Measurements from ENCODE around the gene CDH13. TPM values are rescaled to one million over a fixed set of nuclear protein-coding genes. Genes with fewer than 3 reads are reported as not detected.

Gene CDH13
- total RNA-seq, 2 experiments from 2014 or later = not detected

- no peak for ATAC-seq
These were observed 192.5 kb downstream of the CDH13 start for GRCh38 chr16:82819286-82819685.

DNA sequence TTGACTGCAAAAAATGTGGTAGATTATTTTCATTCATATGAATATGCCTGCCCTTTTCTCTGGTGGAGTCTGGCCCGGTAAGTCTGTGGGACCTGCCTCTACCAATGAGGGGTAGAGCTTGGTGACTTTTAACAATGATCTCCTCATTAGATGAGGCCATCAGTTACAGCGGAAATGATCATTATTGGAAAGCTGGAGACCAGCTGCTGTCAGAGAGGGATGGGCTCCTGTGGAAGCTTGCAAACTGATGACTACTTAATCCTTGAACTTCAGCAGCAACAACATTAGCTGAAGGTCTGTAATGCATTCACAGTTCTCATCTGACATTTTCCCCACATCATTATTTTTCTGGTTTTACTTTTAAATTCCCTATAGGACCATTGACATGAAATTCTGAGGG is 194.1 kb downstream of the CDH13 start:
- CTCF ChIA-PET = no interaction called here
- Mint-ChIP-seq H3K27me3 (no peaks in the 10 kb centered on the region), H3K27ac (no peak overlapping the region), H3K4me1 (no peaks in the 10 kb centered on the region), H3K9me3 (ENCODE audit: low read depth) (peaks cover 2% of the 10 kb centered on the region), H3K4me3 (no peak overlapping the region), H3K36me3 (no peaks in the 10 kb centered on the region)
- DNase-seq (no peak), ATAC-seq (no peak)

More at GRCh38 chr16:82819286-82819685, 192.5 kb downstream of the CDH13 start:
- no peak for DNase-seq
- Mint-ChIP-seq H3K9me3 (ENCODE audit: low read depth) (peaks cover 4% of the 10 kb centered on the region), H3K27me3 (no peaks in the 10 kb centered on the region), H3K4me1 (no peaks in the 10 kb centered on the region), H3K4me3 (no peak overlapping the region), H3K27ac (no peak overlapping the region), H3K36me3 (no peaks in the 10 kb centered on the region)
- CTCF ChIA-PET = no interaction called here

- Mint-ChIP-seq H3K36me3 (no peaks in the 10 kb centered on the region), H3K4me3 (no peak overlapping the region), H3K27ac (no peak overlapping the region), H3K9me3 (ENCODE audit: low read depth) (peaks cover 2% of the 10 kb centered on the region), H3K27me3 (no peaks in the 10 kb centered on the region), H3K4me1 (no peaks in the 10 kb centered on the region)
- CTCF ChIA-PET = no interaction called here
- no peak for ATAC-seq
- no peak for DNase-seq
These were observed 197.6 kb downstream of the CDH13 start for GRCh38 chr16:82824408-82824807.

DNA sequence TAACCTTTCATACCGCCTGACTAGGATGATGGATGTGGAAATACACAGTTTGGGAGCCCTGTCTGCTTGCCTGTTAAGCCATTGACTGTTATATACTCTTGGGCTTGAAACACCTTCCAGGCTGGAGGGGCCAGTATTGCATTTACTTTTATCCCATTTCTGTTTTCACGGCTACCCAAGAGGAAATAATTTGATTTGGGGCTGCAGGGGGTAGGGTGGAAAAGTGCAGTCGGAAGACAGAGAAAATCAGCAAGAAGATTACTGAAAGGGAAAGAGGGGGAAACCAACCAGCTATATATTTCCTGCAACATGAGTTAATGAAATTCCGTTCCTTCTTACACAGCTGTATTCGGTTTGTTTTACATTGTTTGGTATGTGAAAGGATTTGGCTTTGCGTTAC is 202.5 kb downstream of the CDH13 start:
- no peaks in the 10 kb centered on the region for H3K4me1 Mint-ChIP-seq
- ATAC-seq = no peak
- peaks cover 2% of the 10 kb centered on the region for H3K9me3 Mint-ChIP-seq (ENCODE audit: low read depth)
- H3K27ac Mint-ChIP-seq = no peak overlapping the region
- no peak overlapping the region for H3K4me3 Mint-ChIP-seq
- no peaks in the 10 kb centered on the region for H3K36me3 Mint-ChIP-seq
- CTCF ChIA-PET = no interaction called here
- no peaks in the 10 kb centered on the region for H3K27me3 Mint-ChIP-seq
- DNase-seq = no peak

DNA sequence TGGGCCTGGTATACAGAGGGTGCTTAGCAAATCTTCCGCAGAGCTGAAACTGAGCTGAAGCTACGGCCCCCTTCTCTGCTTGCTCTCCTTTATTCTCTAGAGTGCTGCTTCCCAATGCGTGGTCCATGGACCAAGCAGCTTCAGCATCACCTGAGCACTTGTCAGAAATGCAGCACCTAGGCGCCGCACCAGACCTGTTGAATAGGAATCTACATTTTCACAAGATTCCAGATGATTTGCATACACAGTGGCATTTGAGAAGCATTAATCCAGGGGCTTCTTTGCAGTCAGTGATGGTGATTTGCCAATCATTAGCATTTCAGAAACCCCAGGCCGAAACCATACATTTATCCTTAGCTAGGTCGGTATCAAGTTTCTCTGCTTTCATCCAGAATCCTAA is 204.2 kb downstream of the CDH13 start:
- Mint-ChIP-seq H3K4me3 (no peak overlapping the region), H3K27ac (no peak overlapping the region), H3K27me3 (no peaks in the 10 kb centered on the region), H3K4me1 (no peaks in the 10 kb centered on the region), H3K36me3 (no peaks in the 10 kb centered on the region), H3K9me3 (ENCODE audit: low read depth) (no peaks in the 10 kb centered on the region)
- DNase-seq = no peak
- no peak for ATAC-seq
- CTCF ChIA-PET = no interaction called here

- no peaks in the 10 kb centered on the region for H3K36me3 Mint-ChIP-seq
- CTCF ChIA-PET = no interaction called here
- no peak for ATAC-seq
These were observed 206.1 kb downstream of the CDH13 start for GRCh38 chr16:82832821-82833220.

GRCh38 chr16:82833378-82833993 is 206.7 kb downstream of the CDH13 start:
- no peak for ATAC-seq
- Mint-ChIP-seq H3K4me3 (no peak overlapping the region), H3K27me3 (no peaks in the 10 kb centered on the region), H3K4me1 (no peaks in the 10 kb centered on the region), H3K27ac (no peak overlapping the region), H3K9me3 (ENCODE audit: low read depth) (no peaks in the 10 kb centered on the region), H3K36me3 (no peaks in the 10 kb centered on the region)
- CTCF ChIA-PET = no interaction called here
- no peak for DNase-seq

More at GRCh38 chr16:82832821-82833220, 206.1 kb downstream of the CDH13 start:
- Mint-ChIP-seq H3K27me3 (no peaks in the 10 kb centered on the region), H3K4me3 (no peak overlapping the region), H3K4me1 (no peaks in the 10 kb centered on the region), H3K27ac (no peak overlapping the region), H3K9me3 (ENCODE audit: low read depth) (no peaks in the 10 kb centered on the region)
- no peak for DNase-seq

GRCh38 chr16:82834151-82834815 is 207.5 kb downstream of the CDH13 start:
- DNase-seq = no peak
- Mint-ChIP-seq H3K4me1 (no peaks in the 10 kb centered on the region), H3K36me3 (no peaks in the 10 kb centered on the region), H3K27me3 (no peaks in the 10 kb centered on the region), H3K4me3 (no peak overlapping the region), H3K27ac (no peak overlapping the region), H3K9me3 (ENCODE audit: low read depth) (no peaks in the 10 kb centered on the region)
- no peak for ATAC-seq
- CTCF ChIA-PET = no interaction called here

GRCh38 chr16:82835487-82836155 is 208.9 kb downstream of the CDH13 start:
- H3K4me3 Mint-ChIP-seq = no peak overlapping the region
- H3K4me1 Mint-ChIP-seq = no peaks in the 10 kb centered on the region
- no peak for ATAC-seq
- CTCF ChIA-PET = interaction anchor here (0.6 kb wide), 1 partner anchor 12 kb away, joined by 4 read pairs; no protein-coding TSS in a partner anchor
- no peak for DNase-seq
- H3K27ac Mint-ChIP-seq = no peak overlapping the region
- no peaks in the 10 kb centered on the region for H3K27me3 Mint-ChIP-seq
- H3K9me3 Mint-ChIP-seq (ENCODE audit: low read depth) = peaks cover 2% of the 10 kb centered on the region
- no peaks in the 10 kb centered on the region for H3K36me3 Mint-ChIP-seq

DNA sequence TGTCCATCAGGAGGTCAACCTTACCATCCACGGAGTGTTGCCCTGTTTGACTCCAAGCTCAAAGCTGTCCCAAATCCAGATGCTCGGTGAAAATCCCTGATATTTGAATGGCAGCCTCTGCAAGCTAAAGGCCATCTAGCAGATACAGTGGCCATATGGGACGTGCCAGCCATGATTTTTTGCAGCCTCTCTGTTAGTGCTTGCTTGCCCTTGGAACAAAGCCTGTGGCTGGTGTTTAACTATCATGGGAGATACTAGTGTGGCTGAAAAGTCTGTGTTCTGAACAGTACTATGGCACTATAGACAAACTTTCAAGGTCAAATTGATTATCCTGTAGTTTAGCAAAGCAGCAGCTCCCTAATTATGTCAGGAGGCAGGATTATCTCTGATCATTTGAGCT is 214.3 kb downstream of the CDH13 start:
- Mint-ChIP-seq H3K4me1 (no peaks in the 10 kb centered on the region), H3K27ac (no peak overlapping the region), H3K27me3 (no peaks in the 10 kb centered on the region), H3K9me3 (ENCODE audit: low read depth) (peaks cover 5% of the 10 kb centered on the region), H3K36me3 (no peaks in the 10 kb centered on the region), H3K4me3 (no peak overlapping the region)
- ATAC-seq = no peak
- CTCF ChIA-PET = no interaction called here
- DNase-seq = no peak

- CTCF ChIA-PET = no interaction called here
- no peaks in the 10 kb centered on the region for H3K4me1 Mint-ChIP-seq
- H3K9me3 Mint-ChIP-seq (ENCODE audit: low read depth) = peaks cover 5% of the 10 kb centered on the region
- H3K36me3 Mint-ChIP-seq = no peaks in the 10 kb centered on the region
- DNase-seq (no peak), ATAC-seq (no peak)
- peaks cover 2% of the 10 kb centered on the region for H3K27me3 Mint-ChIP-seq
- H3K4me3 Mint-ChIP-seq = no peak overlapping the region
- H3K27ac Mint-ChIP-seq = no peak overlapping the region
These were observed 217.0 kb downstream of the CDH13 start for GRCh38 chr16:82843606-82844271.

GRCh38 chr16:82845116-82845515 is 218.3 kb downstream of the CDH13 start:
- H3K36me3 Mint-ChIP-seq = no peaks in the 10 kb centered on the region
- H3K27ac Mint-ChIP-seq = no peak overlapping the region
- H3K4me1 Mint-ChIP-seq = no peaks in the 10 kb centered on the region
- H3K27me3 Mint-ChIP-seq = peaks cover 2% of the 10 kb centered on the region
- DNase-seq (no peak), ATAC-seq (no peak)
- H3K4me3 Mint-ChIP-seq = no peak overlapping the region
- peaks cover 3% of the 10 kb centered on the region for H3K9me3 Mint-ChIP-seq (ENCODE audit: low read depth)
- CTCF ChIA-PET = no interaction called here

DNA sequence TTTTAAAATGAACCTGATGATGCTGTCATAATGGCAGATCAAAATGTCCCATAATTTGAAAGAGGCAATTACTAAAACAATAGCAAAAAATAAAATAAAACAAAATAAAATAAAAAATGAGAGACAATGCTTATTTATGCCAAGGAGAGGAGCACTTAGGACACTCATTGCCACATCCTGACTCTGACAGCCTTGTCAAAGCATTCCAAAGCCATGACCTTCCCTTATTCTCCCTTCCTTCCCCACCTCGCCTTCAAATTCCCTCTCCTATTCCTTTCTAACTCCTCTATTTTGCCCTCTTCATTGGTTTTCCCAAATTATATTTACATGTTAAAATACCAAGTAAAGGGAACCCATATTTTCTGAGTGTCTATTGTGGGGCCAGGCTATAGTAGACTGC is 220.0 kb downstream of the CDH13 start:
- Mint-ChIP-seq H3K4me3 (no peak overlapping the region), H3K9me3 (ENCODE audit: low read depth) (peaks cover 3% of the 10 kb centered on the region), H3K27me3 (peaks cover 2% of the 10 kb centered on the region), H3K27ac (no peak overlapping the region), H3K4me1 (no peaks in the 10 kb centered on the region), H3K36me3 (no peaks in the 10 kb centered on the region)
- no peak for ATAC-seq
- CTCF ChIA-PET = no interaction called here
- DNase-seq = no peak

GRCh38 chr16:82848013-82848412 is 221.2 kb downstream of the CDH13 start:
- DNase-seq = no peak
- Mint-ChIP-seq H3K4me1 (no peaks in the 10 kb centered on the region), H3K27ac (no peak overlapping the region), H3K36me3 (no peaks in the 10 kb centered on the region), H3K9me3 (ENCODE audit: low read depth) (peaks cover 3% of the 10 kb centered on the region), H3K4me3 (no peak overlapping the region), H3K27me3 (peaks cover 2% of the 10 kb centered on the region)
- CTCF ChIA-PET = interaction anchor here (1.2 kb wide), 1 partner anchor 37 kb away, joined by 3 read pairs; no protein-coding TSS in a partner anchor
- ATAC-seq = no peak

Data from activated CD8-positive, alpha-beta memory T cell treated with anti-CD3 and anti-CD28 coated beads, Interleukin-2, amount 10 ng/mL, durations not matched to agents 7 days and 5 days (primary cell).